ENCODE results near the gene ARMH3.

GRCh38 chr10:101972761-101973160 is 83.2 kb downstream of the ARMH3 start:
- TF ChIP-seq CTCF (IDR thresholded peaks at IDR 0.05): no peak
- no peak for TF ChIP-seq POLR2A (IDR thresholded peaks at IDR 0.05)

All from testis (tissue), 2 donors.